ENCODE measurements around the gene PASK.

The PASK gene

GRCh38 chr2:241150660-241151530, 1.6 kb upstream of the PASK start:
- DNase-seq (ENCODE audit: low read depth, low spot score), result no peak
- peak overlapping the region; percentile 88 for H3K4me3 ChIP-seq (ENCODE audit: low read length)

GRCh38 chr2:241149925-241150659, 820 bp upstream of the PASK start, which contains the start of gene PPP1R7:
TSS of gene PPP1R7 (plus strand) at chr2:241150467. CDS start at chr2:241150496, 29 bp downstream.
- H3K4me3 ChIP-seq (ENCODE audit: low read length), result peak within 1 kb of the TSS; percentile 88
- peak; percentile 92 for DNase-seq (ENCODE audit: low read depth, low spot score)

GRCh38 chr2:241149675-241149924, 328 bp upstream of the PASK start:
- no peak for DNase-seq (ENCODE audit: low read depth, low spot score)
- peak overlapping the region; percentile 88 for H3K4me3 ChIP-seq (ENCODE audit: low read length)

DNA sequence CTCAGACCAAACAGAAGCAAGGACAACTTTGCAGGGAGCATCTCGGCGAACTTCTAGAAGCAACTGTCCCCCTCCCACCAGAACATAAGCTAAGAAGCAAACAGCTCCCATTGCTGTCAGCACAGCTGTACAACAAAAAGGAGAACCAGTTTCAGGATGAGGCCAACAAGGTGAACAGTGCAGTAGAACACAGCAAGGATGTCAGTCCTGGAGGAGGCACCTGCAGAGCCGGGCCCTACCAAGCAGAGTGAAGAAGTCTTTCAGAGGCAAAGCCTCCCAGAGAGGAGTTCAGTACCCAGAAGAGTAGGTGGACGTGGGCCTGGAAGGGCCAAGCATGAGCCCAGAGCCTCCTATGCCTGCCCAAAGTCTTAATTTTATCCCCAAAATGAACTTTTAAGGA, 1.0 kb downstream of the PASK start:
- peak overlapping the region; percentile 88 for H3K4me3 ChIP-seq (ENCODE audit: low read length)
- no peak for DNase-seq (ENCODE audit: low read depth, low spot score)

GRCh38 chr2:241147336-241147735, 1.9 kb downstream of the PASK start:
- DNase-seq (ENCODE audit: low read depth, low spot score), result no peak
- no peak overlapping the region for H3K4me3 ChIP-seq (ENCODE audit: low read length)

DNA sequence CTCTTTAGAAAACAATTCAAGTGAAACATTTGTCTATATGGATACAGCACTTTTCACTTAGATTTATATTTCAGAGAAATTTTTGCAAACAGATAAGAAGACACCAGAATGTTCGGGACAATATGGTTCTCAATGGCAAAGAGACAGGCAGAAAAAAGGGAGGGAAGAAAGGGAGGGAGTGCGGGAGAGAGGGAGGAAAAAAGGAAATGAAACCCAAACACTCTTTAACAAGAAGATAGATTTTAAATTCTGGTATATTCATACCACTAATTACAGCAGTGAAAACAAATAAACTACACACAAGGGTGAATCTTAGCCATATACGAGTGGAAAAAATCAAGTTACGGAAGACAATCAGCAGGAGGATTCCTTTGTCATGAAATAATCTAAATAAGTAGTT, 3.0 kb downstream of the PASK start:
- H3K4me3 ChIP-seq (ENCODE audit: low read length), result no peak overlapping the region
- DNase-seq (ENCODE audit: low read depth, low spot score), result no peak

- DNase-seq (ENCODE audit: low read depth, low spot score), result no peak
- no peak overlapping the region for H3K4me3 ChIP-seq (ENCODE audit: low read length)
Observed at GRCh38 chr2:241142593-241142992, 6.7 kb downstream of the PASK start.

- H3K4me3 ChIP-seq (ENCODE audit: low read length), result no peak overlapping the region
- DNase-seq (ENCODE audit: low read depth, low spot score), result no peak
Observed at GRCh38 chr2:241142063-241142462, 7.2 kb downstream of the PASK start.

DNA sequence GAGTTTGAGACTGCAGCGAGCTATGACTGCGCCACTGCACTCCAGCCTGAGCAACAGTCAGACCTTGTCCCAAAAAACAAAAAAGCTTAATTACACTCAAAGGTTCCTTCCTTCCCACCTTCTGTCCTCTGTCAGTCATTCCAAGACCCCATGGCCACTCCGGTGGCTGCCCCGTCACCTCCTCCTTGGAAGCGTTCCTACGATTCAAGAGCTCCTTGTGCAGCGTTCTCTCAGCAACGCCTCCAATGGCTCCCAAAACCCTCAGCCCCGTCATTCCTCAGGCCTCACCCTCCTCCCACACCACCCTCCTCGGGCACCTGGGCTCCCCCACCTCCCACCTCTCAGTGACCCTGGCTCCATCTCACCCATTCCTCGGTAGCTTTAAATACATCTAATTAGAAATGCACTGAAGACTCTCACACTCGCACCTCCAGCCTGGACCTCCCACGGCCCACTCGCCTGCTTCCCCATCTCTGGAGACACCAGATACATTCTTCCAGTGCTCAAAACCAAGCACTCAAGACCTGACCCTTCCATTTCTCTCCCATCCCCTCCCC, 8.0 kb downstream of the PASK start:
- no peak for DNase-seq (ENCODE audit: low read depth, low spot score)
- no peak overlapping the region for H3K4me3 ChIP-seq (ENCODE audit: low read length)

DNA sequence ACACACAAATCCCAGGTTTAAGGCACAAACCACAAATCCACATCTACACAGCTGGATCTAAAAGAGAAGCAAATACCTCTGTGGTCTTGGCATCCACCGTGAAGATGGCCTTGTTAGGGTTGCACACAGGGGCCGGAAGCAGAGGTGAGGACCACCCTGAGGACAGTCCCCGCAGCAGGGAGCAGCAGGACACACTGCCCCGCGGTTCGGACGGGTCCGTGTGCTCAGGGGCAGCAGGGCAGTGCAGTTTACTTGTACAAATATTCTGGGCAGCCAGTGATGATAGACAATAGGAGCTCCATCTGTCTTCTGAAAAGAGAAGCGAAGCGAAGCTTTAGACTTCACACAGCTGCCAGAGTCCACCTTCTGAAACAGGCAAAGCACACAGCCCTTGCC, 8.8 kb downstream of the PASK start:
- no peak for DNase-seq (ENCODE audit: low read depth, low spot score)
- no peak overlapping the region for H3K4me3 ChIP-seq (ENCODE audit: low read length)

- H3K4me3 ChIP-seq (ENCODE audit: low read length), result no peak overlapping the region
- DNase-seq (ENCODE audit: low read depth, low spot score), result no peak
Observed at GRCh38 chr2:241139531-241140444, 9.5 kb downstream of the PASK start.

DNA sequence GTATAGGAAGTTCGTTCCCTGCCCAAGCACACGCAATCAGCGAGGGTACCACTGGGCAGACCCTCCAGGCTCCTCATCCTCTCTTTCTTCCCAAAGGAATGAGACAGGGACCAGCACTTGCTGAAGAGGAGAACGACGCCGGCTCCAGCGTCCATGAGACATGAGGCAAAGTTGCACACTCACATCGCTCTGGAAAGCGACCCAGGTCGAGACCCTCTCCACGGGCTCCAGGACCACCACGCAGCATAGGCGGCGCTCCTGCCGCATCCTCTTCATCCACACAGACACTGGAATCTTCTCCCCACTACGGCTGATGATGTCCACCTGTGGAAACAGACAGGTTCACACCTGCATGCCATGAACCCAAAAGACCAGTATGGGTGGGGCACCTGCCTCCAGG, 10.8 kb downstream of the PASK start:
- no peak for DNase-seq (ENCODE audit: low read depth, low spot score)
- H3K4me3 ChIP-seq (ENCODE audit: low read length), result no peak overlapping the region

DNA sequence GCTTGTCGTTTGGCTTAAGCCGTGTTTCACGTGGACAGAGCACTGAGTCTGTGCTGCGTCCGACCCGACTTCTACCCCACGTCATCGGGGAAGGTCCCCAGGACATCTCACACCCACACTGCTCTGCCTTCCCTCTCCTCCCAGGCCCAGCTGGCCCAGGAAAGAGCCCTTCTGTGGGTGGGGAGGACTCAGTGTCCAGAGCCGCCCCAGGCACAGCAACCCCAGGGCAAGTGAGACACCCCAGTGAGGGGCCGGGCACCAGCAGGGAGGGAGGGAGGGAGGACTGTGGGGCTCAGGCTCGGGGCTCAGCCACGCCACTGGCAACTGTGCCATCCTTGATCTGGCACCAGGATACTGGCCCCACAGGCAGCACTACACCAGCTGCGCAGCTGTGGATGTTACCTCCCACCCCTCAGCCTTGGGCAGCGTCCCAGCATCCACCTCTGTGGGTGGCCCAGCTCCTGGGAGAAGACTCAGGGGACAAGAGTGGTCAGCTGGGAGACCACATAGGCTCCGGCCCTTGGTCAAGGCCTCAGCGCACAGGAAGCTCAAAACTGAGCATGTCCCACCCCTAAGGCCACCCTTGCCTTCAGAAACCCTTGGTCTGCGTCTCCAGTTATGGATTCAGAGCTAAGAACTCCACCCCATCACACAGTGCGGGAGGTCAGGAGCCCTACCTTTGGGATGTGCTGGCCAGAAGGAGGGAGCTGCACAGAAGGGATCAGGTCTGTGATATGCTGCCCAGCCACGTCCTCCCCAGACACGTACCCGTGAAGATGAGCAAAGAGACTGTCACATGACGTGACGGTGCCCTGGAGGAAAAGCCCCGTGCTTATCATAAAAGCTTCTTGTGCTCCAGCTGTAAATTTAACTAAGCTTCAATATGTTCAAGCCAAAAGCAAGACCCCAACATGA, 11.7 kb downstream of the PASK start:
- DNase-seq (ENCODE audit: low read depth, low spot score), result no peak
- H3K4me3 ChIP-seq (ENCODE audit: low read length), result no peak overlapping the region

GRCh38 chr2:241136661-241137260, 12.5 kb downstream of the PASK start:
- no peak overlapping the region for H3K4me3 ChIP-seq (ENCODE audit: low read length)
- no peak for DNase-seq (ENCODE audit: low read depth, low spot score)

DNA sequence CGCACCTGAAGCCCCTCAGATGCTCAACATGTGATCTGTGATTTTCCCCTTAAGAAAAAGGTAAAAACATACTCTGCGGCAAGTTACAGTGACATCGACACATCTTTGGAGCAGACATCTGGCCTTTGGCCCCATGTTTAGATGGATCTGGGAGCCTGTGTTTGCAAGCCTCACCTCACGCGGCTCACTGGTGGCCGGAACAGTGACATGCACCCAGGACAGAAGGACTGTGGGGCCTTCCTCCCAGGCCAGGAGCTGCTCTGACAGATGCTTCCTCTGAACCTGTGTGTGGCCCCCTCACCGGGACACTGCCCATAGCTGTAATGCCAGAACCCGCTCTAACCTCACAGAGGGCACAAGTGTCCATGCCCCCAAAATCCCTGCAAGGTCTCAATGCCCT, 13.1 kb downstream of the PASK start:
- no peak for DNase-seq (ENCODE audit: low read depth, low spot score)
- no peak overlapping the region for H3K4me3 ChIP-seq (ENCODE audit: low read length)

DNA sequence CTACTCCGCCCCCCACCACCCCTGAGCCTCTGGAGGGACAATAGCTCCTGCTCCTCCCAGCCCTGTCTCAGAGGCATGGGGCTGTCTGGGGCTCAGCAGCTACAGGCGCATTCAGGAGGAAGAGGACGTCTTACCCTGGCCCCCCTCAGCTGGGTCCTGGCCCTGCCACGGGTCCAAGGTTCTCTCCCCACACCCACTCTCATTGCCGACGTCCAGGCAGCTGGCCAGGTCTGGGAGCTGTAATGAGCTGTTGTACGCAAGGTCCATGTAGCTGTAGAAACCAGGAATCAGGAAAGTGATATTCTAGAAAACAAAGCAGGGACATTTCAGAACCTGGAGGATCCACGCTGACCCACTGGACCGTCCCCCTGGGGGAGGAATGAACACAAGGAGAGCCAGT, 13.5 kb downstream of the PASK start:
- DNase-seq (ENCODE audit: low read depth, low spot score), result no peak

GRCh38 chr2:241134711-241135110, 14.6 kb downstream of the PASK start:
- H3K4me3 ChIP-seq (ENCODE audit: low read length), result no peak overlapping the region
- no peak for DNase-seq (ENCODE audit: low read depth, low spot score)

More for the DNA sequence above, 13.5 kb downstream of the PASK start:
- no peak overlapping the region for H3K4me3 ChIP-seq (ENCODE audit: low read length)

GRCh38 chr2:241133436-241133820, 15.8 kb downstream of the PASK start:
- no peak overlapping the region for H3K4me3 ChIP-seq (ENCODE audit: low read length)
- DNase-seq (ENCODE audit: low read depth, low spot score), result no peak

All from Jurkat, Clone E6-1 (cell line).